Measurements from ENCODE around the gene FIBP. TPM values are rescaled to one million over a fixed set of nuclear protein-coding genes. Genes with fewer than 3 reads are reported as not detected.

Gene FIBP
- total RNA-seq, 1 experiment from 2014 or later = 149 TPM

DNA sequence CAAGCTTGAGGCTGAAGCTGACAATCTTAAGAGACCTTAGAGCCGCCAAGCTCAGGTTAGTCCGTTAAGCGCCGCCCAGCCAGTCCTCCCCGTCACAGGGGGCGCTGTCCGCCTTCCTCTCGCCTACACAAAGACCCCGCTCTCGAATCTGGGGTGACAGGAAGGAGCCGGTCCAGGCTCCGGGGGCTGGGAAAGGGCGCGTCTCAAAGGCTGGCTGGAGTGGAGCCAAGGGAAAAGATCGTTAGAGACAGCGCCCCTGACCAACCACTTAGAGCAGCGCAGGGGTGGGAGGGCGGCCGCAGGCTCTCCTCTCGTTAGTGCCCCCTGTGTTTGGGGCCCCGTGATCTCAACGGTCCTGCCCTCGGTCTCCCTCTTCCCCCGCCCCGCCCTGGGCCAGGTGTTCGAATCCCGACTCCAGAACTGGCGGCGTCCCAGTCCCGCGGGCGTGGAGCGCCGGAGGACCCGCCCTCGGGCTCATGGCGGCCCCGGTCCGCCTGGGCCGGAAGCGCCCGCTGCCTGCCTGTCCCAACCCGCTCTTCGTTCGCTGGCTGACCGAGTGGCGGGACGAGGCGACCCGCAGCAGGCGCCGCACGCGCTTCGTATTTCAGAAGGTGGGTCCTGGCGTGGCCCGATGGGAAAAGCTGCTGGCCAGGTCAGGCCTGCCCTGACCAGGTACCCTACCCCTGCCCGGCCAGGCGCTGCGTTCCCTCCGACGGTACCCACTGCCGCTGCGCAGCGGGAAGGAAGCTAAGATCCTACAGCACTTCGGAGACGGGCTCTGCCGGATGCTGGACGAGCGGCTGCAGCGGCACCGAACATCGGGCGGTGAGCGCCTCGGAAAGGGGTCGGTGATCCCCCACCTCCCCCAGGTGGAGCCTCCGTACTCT lies 27.8 kb downstream of the FIBP start, which contains the start of gene MUS81:
TSS of gene MUS81 (plus strand) at position 156 of the 887 bp plus-strand sequence. CDS start at position 477, 321 bp downstream.
- DNase-seq (ENCODE audit: low read depth) = peak; percentile 99

DNA sequence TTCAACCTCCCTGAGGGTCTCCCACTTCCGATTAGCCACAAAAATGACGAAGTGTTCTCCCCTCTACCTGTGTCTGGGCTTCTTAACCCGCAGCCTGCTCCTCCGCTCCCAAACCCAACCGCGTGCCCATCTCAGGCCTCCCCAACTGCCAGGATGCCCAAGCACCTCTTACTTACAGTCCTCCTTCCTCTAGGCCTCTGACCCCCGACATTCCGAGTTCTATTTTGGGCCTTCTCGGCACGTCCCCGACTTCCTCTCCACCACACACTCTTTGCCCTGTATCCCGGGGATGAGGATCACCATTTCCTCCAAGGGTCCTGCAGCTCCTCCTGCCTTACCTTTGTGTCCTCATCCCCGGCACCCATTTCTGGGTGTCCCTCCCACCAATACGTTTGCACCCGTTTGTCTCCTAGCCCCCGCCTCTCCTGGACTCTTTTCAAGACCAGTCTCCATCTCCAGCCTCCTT lies 28.4 kb downstream of the FIBP start:
- DNase-seq (ENCODE audit: low read depth) = no peak

DNA sequence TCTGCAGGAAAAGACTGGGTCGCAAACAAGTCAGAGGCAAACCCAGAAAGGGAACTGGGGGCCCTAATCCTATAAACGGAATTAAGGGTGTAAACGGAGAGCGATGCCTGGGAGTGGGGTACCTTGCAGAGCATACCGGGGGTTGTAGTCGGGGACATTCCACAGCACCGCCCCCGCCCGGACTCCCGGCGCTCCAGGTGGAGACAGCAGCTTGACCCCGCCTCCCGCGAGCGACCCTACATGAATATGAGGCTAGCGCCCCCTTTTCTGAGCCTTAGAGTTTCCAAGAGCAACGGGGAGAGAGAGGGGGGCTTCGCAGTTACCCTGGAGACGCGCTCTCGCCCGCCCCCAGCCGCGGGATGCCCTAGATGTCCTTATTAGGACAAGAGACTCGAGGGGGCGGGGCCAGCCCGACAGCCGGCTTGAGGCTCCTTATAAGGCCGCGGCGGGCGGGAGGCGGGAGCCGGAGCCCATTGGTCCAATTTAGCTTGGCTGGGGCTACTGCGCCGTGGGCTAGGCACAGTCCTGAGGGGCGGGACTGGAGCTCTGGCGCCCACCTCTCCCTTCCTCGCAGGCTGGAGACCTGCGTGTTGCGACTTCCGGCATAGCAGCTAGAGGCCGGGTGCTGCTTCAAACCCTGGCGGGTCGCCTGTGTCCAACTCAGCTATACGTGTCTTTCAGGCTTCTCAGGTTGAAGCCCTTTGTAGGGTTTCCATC lies 29.0 kb downstream of the FIBP start:
- peak; percentile 100 for DNase-seq (ENCODE audit: low read depth)

DNA sequence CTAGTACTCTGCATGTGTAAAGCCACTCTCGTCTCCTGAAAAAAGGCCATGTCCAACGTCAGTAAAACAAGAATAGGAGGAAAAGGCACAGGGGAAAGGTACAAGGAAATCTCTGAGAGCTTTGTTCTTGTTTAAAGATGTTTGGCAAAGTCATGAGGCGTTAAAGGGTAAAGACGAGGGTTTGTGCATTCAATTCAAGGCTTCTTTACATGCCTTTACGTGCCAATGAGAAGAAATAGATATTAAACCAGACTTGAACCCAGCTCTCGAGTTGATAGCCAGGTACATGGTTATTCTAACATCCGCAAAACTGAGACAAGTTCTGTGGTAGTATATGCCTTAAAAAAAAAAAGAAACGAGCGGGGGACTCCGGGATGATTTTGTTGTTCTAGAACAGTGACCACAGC lies 29.6 kb downstream of the FIBP start:
- no peak for DNase-seq (ENCODE audit: low read depth)

DNA sequence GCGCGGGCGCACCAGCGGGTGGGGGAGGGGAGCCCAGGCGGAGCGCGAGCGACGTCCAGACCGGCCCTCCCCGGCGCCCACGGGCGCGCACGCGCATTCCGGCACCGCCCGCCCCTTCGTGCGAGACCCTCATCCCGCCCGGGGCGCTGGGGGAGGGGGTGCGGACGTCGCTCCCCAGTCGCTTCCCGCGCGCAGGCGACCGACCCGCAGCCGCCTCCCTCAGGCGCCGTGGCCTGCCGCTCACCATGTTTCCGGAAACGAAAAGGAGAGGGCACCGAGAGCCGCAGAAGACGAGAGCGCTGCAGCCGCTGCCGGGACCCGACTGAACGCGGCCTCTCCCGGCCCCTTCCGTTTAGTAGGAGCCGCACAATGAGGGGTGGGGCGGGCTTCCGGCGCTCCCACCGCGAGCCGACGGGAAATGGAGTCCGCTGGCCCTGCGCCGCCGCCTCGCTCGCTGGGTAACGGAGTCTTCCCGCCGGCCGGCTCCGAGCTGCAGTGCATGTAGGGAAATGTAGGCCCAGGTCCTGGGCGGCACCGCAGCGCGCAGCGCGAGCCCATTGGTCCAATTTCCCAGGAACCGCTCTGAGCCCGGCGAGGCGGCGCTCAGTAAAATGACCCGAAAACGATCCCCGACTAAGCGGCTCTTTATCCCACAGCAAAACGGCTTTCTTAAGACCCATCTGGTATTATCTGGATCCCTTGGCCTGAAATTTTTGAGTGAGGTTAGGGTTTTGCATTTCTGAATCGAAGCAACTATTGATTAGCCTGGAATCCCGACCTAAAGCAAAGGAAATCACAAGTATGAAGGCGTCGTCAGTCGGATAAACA lies 30.2 kb downstream of the FIBP start, which contains the start of gene CFL1:
TSS of gene CFL1 (minus strand) at position 328 of the 828 bp plus-strand sequence. CDS start at position 247, 81 bp downstream.
- DNase-seq (ENCODE audit: low read depth) = peak; percentile 97

DNA sequence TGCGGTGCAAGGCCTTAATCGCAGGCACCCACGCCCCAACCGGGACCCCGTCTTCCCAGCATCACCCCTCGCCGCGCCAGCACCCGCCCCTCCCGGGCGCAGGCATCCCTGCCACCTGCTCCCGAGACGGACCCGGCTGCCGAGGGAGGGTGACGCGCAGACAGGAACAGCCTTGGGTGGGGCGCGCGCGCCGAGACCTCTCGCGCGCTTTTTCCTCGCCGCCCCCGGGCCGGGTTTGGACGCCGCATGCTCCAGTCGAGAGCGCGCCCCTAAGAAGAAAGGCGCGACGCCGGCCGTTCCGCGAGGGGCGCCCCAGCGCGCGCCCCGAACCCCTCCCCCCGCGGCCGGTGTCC lies 30.8 kb downstream of the FIBP start:
- no peak for DNase-seq (ENCODE audit: low read depth)

DNA sequence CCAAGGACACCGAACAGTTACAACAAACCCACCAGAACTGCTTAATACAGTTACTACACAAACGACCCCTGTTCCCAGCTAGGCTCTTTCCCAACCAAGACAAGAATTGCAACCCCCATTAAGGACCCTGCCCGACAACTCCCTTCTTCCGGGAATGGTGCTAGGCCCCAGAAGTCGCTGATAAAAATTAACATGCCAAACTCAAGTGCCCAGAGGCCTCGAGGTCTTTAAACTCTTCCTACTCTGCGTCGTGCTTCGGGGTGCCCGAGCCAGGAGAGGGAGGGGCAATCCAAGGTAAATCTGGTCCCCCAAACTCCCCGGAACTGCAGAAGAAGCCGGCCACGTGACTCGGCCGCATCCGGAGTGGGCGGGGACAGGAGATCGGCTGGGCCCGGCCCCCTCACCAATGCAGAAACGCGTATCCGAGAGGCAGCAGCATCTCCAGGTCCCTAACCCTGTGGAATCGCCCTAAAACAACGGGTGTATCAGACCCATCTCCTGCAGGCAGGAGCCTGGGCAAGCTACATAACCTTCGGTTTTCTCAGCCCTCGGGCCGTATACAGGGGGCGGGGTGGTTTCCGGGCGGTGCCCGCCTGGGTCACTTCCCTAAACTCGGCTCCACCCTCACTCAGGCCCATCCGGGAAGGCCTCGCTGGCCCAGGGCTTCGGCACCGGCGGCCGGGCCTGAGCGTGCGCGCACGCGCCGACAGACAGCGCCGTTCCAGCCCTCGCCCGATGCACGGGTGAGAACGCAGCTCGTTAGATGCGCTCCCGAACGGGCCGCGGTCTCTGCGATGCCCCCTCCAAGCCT lies 31.4 kb downstream of the FIBP start:
- peak; percentile 70 for DNase-seq (ENCODE audit: low read depth)

DNA sequence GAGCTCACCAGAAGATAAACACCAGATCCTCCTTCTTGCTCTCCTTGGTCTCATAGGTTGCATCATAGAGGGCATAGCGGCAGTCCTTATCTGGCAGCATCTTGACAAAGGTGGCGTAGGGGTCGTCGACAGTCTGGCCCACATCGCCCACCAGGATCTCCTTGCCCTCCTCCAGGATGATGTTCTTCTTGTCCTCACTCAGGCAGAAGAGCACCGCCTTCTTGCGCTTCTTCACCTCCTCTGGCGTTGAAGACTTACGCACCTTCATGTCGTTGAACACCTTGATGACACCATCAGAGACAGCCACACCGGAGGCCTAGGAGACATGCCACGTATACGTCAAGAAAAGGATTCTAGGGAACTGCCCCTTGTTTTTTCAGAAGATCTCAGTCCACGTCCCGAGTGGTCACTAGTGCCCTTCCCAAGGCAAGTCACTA lies 32.3 kb downstream of the FIBP start:
- no peak for DNase-seq (ENCODE audit: low read depth)

DNA sequence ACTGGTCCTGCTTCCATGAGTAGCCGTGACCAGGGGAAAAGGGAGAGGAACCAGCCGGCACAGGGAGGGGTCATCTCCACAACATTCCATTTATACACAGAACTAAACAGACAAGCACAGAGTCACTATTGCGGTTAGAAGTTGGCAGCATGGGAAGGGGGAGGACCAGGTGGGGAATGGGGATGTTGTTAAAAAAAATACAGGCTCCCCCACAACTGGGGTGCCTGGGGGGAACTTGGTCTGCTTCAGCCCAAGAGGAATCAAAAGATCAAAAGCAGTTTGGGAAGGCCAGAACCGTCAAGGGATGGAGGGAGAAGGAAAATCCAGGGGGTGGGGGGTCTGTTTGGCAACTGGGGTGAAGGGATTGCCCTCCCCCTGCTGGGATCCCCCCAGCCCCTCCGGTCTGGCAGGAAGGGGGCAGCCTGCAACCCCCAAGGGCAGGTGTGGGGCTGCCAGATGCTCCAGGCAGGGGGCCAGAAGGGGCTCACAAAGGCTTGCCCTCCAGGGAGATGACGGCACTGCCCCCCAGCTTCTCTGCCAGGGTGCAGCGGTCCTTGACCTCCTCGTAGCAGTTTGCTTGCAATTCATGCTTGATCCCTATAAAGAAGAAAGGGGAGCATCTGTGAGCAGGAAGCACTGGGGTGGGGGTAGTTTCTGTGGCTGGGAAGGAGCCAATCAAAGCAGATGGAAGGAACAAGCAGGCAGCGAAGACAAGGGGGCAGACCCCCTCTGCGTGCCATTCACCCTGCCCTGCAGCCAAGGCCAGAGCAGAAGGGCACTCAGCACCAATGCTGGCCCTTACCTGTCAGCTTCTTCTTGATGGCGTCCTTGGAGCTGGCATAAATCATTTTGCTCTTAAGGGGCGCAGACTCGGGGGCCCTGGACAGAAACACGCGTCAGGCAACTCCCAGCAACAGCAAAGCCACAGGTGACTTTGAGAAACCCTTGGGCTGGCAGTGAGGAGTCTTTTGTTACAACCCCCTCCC lies 33.1 kb downstream of the FIBP start:
- DNase-seq (ENCODE audit: low read depth) = no peak

DNA sequence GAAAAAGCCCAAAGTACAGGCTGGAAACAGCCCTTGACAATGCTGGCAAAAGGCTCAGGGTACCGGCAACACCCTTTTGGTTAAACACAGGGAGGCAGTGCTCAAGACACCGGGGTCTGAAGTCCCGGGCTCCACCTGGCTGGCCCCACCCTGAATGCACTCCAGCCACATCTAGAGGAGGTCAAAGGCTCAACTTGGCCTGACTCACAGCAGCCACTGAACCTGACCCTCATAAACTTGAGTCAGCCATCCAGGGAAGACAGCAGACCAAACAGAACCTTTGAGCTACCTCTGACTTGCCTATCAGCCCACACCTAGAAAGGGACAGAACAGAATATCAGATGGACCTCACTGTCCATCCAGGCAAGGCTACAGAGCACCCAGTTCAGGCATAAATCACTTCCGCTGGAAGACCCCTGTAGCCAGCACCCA lies 34.1 kb downstream of the FIBP start:
- no peak for DNase-seq (ENCODE audit: low read depth)

DNA sequence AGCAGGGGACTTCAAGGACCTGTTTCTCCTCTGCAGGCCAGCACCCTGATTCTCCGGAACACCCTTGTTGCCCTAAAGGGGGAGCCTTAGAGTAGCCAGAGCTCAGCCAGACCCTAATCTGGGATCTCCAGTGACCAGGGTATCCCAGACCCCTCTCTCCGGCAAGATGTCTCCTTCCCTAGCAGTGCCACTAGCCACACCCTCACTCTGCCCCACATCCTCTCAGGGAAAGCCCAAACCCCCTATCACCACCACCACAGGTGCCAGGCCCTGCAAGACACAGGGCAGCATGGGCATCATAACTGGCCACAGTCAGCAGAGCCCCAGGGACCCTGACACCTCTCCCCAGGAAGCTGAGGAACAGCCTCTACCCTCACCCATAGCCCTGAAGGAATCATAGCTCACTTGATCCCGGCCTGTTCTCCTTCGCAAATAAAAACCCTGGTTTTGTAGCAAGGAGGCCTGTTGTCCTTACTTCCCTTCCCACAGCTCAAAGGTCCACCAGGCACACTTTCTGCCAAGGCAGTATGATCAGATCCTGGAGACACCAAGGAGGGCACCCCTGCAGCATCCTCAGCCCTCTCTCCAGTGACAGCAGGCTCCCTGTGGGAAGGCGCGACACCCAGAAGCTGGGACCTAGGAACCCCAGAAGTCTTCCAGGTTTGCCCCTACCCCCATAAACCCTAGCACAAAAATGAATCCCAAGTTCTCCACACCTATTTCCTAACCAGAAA lies 34.9 kb downstream of the FIBP start:
- no peak for DNase-seq (ENCODE audit: low read depth)

DNA sequence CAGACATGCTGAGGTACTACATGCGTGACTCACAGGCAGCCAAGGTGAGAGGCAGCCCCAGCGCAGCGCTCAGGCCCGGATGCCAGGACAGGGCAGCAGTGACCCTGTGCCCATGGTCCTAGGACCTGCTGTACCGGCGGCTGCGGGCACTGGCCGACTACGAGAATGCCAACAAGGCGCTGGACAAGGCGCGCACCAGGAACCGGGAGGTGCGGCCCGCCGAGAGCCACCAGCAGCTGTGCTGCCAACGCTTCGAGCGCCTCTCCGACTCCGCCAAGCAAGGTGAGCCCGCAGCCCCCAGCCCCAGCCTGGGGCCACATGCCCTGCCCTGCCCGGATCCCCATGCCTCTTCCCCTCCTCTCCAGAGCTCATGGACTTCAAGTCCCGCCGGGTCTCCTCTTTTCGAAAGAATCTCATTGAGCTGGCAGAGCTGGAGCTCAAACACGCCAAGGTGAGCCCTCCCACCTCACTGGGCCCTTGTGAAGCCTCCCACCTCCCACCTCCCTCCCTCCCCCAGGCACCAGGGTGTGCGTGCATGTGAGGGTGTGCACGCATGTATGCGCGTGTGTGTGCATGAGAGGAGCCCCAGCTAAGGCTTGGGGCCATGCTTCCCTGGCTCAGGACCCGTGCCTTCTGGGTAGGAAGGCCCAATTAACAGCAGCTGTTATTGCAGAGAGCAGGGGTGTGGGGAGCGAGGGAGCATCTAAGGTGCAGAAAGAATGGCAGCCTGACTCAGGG lies 35.6 kb downstream of the FIBP start:
- peak; percentile 39 for DNase-seq (ENCODE audit: low read depth)

DNA sequence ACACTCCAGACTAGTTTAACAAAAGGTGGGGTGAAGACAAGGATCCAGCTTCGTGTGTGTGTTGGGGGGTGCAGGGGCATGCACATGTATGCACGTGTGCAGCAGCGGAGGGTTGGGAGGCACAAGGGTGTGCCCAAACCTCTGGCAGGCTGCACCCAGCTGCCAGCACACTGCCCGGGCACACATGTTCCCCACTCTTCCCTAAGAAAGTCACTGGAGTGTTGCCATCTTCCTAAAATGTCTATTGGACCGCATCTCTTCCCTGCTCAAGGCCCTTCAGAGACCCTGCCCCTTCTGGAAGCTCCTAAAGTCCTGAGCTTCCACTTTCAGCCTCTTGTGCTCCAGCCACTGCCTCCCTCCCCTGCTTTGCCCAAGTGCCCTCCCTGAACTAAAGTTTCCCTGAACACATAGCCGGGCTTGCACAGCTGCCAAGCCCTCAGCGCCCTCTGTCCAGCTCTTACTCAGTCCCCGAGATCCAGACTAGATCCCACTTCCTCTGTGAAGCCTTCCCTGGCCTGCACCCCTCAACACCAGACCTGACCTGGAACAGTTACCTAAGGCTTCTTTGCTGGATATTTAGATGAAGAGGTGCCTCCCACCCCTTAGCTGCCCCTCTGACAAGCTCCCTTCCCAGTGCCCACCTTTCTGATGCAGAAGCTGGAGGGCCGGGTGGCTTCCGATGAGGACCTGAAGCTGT lies 36.3 kb downstream of the FIBP start:
- peak; percentile 54 for DNase-seq (ENCODE audit: low read depth)

DNA sequence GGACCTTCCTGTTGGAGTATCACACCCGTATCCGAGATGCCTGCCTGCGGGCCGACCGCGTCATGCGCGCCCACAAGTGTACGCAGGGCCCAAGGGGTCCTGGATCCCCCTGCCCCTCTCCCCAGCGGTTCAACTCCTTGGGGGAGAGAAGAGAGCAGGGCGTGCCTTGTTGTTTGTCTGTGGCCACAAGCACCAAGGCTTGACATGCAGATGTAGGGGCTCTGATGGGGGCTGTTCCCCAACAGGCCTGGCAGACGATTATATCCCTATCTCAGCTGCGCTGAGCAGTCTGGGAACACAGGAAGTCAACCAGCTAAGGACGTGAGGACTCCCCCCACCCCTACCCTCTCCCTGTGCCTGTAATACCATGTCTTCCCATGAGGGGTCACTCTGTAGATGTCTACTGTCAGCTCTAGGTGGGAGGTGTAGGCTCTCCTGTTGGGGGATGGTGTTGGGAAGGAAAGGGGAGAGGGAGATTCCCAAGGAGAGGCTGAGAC lies 37.1 kb downstream of the FIBP start:
- peak; percentile 46 for DNase-seq (ENCODE audit: low read depth)

DNA sequence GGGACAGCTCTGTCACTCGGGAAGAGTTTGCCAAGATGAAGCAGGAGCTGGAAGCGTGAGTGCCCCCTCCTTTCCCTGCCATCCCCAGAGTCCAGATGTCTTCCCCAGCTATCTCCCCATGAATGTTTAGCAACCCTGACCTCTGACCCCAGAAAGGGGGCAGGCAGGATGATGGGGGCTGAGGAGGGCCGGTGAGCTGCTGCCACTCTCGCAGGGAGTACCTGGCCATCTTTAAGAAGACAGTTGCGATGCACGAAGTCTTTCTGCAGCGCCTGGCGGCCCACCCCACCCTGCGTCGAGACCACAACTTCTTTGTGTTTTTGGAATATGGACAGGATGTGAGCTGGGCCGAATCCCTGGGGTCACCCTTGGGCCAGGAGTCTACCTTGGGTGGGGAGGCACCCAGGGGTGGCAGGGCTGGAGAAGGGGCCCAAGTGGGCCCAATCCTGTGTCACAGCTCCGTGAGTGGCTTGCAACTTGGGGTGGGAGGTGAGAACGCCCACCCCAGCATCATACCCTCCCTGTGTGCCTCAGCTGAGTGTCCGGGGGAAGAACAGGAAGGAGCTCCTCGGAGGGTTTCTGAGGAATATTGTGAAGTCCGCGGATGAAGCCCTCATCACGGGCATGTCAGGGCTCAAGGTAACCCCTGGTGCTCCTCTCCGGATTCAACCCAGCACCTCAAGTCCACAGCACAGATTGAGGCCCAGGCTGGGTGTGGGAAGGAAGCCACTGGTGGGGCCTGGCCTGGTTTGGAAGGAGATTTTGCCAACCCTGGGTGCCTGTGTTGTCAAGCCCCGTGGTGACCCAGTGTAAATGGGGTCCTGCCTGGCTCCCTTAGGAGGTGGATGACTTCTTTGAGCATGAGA lies 37.8 kb downstream of the FIBP start:
- DNase-seq (ENCODE audit: low read depth) = peak; percentile 30

DNA sequence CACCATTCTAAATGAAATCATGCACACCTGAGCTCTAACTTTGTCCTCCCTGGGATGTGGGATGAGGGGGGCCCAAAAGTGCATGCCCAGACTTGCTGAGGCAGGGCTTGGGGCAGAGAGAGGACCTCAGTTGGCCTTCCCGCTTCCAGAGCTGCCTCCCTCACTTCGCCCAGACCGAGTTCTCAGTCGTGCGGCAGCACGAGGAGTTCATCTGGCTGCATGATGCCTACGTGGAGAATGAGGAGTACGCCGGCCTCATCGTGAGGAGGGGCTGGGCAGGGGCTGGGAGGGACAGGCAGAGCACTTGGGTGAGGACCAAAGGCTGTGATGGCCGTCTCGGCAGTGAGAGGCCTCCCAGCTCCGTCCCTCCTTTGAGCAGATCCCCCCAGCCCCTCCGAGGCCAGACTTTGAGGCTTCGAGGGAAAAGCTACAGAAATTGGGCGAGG lies 38.5 kb downstream of the FIBP start:
- no peak for DNase-seq (ENCODE audit: low read depth)

Data from M059J (cell line).